Stimulated activated CD4-positive, alpha-beta T cell treated with anti-CD3 and anti-CD28 coated beads, Interleukin-12 subunit alpha, Interleukin-12 subunit beta, amount 100 ng/mL, for 48 hours (primary cell): ENCODE results near the gene HERC2.
"Not testable (repeated sequence)": the region's sequence is repeated elsewhere in the genome, so short reads cannot be mapped to it uniquely, and the experiment has no call there.

Experiments
- DNase-seq, 3 donors: peaks; one replicate each; pipeline ENCODE4 v3.0.0-alpha.2; 2020; ENCODE audit warnings: low read depth in 2 of 3, low spot score in 1 of 3

HERC2 gene, protein sequence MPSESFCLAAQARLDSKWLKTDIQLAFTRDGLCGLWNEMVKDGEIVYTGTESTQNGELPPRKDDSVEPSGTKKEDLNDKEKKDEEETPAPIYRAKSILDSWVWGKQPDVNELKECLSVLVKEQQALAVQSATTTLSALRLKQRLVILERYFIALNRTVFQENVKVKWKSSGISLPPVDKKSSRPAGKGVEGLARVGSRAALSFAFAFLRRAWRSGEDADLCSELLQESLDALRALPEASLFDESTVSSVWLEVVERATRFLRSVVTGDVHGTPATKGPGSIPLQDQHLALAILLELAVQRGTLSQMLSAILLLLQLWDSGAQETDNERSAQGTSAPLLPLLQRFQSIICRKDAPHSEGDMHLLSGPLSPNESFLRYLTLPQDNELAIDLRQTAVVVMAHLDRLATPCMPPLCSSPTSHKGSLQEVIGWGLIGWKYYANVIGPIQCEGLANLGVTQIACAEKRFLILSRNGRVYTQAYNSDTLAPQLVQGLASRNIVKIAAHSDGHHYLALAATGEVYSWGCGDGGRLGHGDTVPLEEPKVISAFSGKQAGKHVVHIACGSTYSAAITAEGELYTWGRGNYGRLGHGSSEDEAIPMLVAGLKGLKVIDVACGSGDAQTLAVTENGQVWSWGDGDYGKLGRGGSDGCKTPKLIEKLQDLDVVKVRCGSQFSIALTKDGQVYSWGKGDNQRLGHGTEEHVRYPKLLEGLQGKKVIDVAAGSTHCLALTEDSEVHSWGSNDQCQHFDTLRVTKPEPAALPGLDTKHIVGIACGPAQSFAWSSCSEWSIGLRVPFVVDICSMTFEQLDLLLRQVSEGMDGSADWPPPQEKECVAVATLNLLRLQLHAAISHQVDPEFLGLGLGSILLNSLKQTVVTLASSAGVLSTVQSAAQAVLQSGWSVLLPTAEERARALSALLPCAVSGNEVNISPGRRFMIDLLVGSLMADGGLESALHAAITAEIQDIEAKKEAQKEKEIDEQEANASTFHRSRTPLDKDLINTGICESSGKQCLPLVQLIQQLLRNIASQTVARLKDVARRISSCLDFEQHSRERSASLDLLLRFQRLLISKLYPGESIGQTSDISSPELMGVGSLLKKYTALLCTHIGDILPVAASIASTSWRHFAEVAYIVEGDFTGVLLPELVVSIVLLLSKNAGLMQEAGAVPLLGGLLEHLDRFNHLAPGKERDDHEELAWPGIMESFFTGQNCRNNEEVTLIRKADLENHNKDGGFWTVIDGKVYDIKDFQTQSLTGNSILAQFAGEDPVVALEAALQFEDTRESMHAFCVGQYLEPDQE (N-terminal part only)

DNA sequence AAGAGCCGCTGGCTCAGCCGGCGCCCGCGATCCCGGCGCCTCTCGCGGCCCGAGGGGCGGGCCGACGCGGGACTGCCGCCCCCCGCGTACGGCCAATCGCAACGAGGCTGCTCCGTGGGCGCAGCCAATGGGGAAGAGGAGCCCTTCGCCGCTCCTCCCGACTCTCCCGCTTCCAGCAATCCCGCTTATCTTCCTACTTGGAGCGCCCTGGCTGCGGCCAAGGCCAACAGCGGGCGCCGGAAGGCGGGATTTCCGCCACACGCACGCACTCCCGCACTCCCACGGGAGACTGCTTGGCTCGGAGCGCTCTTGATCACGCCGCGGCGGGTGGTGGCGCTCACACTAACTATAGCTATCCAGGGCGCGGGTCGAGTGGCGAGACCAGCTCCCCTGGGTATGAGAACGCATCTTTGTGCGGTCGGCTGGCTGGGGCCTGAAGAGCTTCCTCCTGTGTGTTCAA, at the start of gene HERC2:
HERC2 (minus strand) TSS at position 51 of the 460 bp plus-strand sequence. CDS start 746 bp downstream, outside the sequence.
- not testable (repeated sequence) for DNase-seq

DNA sequence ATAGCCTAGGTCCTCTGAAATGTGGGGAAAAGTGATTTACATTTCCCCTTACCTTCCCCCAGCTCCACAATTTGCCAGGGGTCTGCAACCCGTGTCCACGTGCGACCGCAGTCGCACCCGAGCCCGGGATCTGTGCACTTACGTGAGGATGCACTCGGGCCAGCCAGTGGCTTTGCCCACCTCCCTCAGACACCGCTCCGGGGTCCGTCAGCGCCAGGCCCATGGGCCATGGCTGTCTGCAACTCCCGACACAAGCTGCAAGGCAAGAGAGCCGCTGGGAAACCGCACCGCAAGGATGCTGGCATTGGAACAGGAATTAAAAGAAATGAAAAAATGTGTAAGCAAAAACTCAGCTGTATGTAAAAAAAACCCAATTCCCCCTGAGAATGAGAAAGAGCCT, 43.5 kb upstream of the HERC2 start:
- DNase-seq = not testable (repeated sequence)

DNA sequence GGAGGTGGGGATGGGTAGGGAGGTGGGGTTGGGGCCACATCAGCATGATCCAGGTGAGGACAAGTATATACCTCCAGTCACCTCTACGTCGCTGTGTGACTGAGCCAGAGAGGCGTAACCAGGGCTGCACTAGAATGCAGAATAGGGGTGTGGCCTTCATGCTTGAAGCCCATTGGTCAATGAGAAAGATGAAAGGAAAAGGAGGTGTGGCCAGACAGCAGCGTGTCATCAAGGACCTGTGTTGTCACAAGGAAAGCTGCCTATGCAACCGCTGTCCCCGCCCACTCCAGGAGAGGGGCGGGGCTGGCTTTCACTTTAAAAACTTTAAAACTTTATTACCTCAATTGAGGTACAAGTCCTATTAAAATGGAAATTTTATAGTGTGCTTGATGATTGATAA, 36.0 kb upstream of the HERC2 start, which contains the start of gene GOLGA6L24:
GOLGA6L24 (minus strand) TSS at position 101 of the 400 bp plus-strand sequence; CDS start at position 40, 61 bp downstream.
- not testable (repeated sequence) for DNase-seq

DNA sequence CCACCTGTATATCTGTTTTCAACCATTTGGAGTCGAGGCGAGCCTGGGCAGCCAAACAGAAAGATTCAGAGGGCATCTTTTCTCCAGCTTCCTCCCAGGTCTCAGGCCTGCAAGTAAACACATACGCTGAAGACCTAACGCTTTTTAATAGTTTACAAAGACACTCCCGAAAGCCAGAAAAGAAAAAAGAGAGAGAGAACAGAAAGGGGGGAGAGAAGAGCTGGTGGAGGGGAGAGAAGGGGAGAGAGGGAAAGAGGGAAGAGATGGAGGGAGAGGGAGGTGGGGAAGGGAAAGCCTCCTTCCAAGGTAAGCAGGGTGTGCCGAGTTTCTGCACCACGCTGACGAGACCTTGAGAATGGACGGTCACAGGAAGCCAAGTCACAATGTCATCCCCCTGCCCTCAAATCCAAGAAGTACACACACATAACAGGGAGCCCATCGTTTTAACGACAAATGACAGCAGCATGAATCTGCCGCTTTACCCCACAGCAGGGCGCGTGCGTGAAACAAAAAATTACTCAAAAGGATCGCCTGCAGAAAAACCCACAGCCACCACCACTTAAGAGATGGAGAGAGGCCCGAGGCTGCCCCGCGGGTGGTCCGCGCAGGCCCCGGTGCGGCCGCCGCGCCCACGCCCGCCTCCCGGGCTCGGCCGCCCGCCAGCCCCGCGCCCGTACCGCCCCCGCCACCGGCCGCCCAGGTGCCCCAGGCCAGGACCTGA, 461 bp downstream of the HERC2 start:
- DNase-seq = peak in 1 of 3 donors; percentile 16

DNA sequence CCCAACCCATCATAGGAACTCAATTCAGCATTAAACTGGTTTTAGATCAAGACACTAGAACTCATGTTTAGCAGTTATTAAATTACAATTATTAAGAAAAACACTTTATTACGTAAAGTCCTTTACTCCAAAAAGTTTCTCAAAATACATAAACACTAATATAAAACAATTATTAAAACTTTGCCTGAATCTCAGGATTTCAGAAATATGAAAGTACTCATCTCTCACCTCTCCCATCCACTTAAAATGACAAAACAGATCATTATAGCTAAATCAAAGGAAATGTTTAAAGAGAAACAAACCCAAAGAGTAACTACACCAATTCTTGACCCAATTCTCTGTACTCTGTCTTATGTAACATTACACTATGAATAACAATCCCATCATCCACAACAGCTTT, 2.3 kb downstream of the HERC2 start:
- DNase-seq = not testable (repeated sequence)

DNA sequence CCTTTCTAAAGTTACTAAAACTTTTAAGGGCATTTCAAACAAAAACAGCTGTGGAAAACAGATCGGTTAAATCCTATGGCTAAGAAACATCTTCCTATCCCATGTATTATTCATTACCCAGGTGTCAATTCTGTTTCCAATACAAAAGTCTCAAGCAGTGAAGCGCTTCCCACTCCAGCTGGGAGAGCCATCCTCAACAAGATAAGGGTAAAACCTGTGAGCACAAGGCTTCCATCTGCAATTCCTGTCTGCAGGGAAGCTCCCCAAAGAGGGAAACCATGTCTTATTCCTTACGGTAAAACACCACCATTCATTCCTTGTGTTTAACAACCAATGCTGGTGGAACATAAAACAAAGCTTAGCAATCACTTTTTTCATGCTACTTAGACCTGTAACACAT, 3.2 kb downstream of the HERC2 start:
- DNase-seq = not testable (repeated sequence)

DNA sequence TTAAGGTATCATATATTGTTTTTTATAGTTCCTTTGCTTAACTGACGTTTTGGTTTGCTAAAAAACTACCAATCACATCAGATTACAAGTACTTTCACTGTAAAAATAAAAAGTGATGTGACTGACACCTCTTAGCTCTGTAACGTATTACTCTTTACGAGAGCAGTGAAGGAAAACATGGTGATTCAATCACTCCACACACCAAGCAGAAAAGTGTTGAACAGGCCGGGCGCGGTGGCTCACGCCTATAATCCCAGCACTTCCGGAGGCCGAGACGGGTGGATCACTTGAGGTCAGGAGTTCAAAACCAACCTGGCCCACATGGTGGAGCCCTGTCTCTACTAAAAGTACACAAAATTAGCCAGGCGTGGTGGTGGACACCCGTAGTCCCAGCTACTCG, 3.9 kb downstream of the HERC2 start:
- not testable (repeated sequence) for DNase-seq

DNA sequence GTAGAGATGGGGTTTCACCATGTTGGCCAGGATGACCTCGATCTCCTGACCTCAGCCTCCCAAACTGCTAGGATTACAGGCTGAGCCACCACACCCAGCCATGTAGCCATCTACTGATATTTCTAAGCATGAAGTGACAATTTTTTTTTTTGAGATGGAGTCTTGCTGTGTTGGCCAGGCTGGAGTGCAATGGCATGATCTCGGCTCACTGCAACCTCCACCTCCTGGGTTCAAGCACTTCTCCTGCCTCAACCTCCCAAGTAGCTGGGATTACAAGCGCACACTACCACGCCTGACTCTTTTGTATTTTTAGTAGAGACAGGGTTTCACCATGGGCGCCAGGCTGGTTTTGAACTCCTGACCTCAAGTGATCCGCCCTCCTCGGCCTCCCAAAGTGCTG, 5.0 kb downstream of the HERC2 start:
- DNase-seq = not testable (repeated sequence)

DNA sequence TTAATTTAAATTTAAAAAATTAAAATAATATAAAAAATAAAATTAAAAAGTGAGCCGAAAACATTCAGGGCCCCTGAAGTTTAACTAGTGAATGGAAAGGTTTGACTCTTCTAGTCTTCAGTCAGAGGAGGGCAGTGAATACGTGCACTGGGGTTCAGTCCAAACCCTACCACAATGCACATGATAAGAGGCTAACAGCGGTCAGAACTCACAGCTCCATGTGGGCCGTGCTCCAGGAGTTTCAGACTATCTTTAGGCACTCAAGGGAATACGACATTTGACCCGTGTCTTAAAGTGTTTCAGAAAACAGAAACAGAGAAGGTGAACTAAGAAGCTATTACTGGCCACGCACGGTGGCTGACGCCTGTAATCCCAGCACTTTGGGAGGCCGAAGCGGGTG, 11.5 kb downstream of the HERC2 start:
- DNase-seq = not testable (repeated sequence)

DNA sequence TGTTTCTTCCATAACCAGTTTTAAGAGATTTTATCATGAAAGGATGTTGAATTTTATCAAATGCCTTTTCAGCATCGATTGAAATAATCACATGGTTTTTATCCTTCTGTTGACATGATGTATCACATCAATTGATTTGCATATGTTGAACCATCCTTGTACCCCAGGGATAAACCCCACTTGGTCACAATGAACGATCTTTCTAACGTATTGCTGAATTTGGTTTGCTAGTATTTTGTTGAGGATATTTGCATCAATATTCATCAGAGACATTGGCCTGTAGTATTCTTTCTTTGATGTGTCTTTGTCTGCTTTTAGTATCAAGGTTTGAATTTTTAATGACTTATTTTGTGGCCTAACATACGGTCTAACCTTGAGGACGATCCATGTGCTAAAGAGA, 13.3 kb downstream of the HERC2 start:
- DNase-seq = not testable (repeated sequence)

DNA sequence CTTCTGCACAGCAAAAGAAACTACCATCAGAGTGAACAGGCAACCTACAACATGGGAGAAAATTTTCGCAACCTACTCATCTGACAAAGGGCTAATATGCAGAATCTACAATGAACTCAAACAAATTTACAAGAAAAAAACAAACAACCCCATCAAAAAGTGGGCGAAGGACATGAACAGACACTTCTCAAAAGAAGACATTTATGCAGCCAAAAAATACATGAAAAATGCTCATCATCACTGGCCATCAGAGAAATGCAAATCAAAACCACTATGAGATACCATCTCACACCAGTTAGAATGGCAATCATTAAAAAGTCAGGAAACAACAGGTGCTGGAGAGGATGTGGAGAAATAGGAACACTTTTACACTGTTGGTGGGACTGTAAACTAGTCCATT, 16.3 kb downstream of the HERC2 start:
- DNase-seq = not testable (repeated sequence)

DNA sequence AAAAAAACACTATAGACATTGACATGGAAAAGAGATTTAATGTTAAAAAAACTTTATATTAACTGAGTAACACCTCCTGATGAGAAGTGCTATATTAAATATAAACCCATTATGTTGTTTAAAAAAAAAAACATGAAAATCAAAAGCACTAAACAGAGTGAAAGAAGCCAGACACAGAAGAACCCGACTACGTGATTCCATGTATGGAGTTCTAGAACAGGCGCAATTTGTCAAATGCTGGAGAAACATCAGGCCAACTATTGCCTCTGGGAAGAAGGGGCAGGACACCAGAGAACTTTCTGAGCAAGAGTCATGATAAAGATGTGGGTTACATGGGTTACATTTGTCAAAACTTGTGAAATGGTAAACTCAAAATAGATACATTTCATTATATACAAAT, 24.5 kb downstream of the HERC2 start:
- not testable (repeated sequence) for DNase-seq

DNA sequence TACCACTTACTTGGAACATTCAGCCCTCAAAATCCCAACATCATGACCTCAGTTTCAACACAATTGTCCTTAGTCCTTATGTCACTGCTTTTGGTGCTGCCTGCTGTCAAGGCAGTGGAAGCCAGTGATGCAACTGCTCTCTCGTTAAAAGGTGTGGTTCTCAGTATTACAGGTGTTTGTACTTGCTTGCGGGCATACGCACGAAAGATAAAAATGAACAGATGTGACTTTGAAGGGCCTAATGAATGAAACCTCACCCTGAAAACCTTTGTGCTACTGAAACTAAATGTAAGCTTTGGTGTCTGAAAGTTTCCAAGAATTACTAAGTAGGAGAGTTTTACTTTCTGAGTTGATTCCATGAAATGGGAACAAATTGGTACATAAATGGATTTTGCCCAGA, 25.2 kb downstream of the HERC2 start:
- not testable (repeated sequence) for DNase-seq

DNA sequence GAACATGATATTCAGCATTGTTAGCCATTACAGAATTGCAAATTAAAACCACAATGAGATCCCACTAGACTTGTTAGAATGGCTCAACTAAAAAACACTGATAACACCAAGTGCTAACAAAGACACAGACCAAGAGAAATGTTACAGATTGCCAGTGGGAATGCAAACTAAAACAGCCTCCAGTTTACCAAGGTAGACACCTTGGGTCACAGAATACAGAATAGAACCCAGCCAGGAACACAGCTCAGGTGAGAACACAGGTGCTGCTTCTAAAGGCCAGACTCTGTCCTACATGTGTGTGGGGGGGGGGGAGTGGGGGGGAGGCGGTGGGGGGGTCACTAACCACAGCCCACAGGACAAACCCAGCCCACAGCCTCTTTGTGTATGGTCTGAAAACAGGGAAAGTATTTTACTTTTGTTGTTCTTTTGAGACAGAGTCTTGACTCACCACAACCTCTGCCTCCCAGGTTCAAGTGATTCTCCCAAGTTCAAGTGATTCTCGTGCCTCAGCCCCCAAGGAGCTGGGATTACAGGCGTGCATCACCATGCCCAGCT, 26.9 kb downstream of the HERC2 start:
- DNase-seq = not testable (repeated sequence)

DNA sequence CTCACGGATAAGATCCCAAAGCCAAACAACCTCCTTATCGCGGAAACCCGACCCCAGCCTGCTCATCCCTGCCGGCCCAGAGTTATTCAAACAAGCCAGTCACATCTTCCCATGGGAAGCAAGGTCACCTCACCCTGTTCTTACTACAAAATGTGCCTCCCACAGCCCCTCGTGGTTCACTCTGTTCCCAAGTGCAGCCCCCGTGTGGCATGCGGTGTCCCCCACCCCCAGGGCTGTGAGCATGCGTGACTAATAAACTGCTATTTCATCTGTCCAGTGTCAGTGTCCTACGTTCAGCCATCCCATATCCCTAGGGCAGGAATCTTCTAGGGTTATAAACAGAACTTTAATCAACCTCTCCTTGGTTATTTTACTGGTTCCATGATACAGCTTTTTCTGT, 27.4 kb downstream of the HERC2 start:
- DNase-seq = not testable (repeated sequence)

DNA sequence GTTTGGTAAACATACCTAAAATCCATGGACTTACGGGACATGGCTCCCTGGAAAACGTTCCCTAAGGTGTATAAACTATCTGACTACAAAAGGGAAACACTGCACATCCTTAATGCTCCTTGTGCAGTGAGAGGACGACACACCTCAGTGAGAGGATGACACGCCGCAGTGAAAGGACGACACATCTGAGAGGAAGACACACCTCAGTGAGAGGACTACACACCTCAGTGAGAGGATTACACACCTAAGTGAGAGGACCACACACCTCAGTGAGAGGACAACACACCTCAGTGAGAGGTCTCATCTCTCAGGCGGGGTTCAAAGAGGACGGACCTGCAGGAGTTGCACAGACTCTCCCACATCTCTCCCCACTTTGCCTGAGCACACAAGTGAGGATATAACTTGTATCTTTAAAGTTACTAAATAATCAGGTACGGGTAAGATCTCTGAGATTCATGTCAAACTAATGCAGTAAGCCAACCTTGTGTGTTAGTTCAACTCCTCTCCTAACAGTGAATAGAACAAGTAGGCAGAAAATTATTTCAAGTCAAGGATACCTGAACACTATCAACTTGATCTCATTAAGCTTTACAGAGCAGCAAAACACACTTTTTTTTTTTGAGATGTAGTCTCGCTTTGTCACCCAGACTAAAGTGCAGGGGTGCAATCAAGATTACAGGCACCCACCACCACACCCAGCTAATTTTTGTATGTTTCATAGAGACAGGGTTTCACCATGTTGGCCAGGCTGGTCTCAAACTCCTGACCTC, 32.1 kb downstream of the HERC2 start:
- no peak for DNase-seq

DNA sequence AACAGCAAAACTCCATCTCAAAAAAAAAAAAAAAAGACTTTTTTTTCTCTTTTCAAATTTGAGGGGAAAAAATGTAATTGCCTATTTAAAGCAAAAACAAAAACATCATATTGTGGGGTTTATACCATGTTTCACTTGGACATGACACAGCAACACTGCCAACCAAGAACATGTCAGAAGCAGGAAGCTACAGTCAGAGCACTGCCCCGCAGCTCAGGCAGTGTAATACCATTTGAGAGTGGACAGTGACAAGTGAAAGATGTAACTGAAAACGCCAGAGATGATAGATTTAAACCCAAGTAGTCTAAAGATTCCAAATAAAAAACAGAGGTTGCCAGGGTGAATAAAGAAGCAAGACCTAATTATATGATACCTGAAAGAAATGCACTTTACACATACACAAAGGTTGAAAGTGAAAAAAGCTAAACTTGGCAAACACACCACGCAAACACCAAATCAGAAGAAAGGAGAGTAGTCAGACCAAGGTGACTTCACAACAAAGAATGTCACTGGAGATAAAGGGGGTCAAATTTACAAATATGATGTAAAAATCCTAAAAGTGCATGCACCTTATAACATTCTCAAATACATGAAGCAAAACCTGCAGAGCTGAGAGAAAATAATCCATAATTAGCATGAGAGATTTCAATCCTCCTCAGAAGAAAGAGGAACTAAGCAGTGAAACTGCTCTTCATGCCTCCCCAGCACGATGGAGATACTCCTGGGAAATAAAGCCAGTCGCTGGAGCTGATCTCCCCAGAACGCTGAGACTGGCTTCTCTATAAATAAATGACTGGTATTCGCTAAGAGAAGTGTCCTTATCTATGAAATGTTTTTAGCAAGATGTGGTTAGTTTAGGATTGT, 32.9 kb downstream of the HERC2 start:
- DNase-seq = not testable (repeated sequence)

DNA sequence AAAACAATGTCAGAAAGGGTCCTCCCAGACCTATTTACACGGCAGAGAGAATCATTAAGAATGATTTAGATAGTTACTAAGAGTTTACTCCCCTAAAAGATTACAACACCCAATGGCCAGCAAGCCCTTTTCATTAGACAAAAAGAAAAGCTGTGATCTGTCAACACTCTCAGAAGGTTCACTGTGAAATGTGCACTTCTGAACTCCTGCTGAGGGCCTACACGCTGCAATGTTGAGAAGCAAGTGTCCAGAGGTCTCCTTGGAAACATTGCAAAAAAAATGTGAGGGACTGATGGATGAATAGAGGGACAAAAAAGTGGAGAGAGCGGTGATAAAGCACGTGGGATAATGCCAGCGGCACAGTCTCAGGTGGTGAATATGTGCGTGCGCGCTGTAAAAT, 35.3 kb downstream of the HERC2 start:
- not testable (repeated sequence) for DNase-seq
